Glomerular visceral epithelial cell (primary cell): Measurements from ENCODE around the gene VHLL.
A peak's percentile ranks its signal among the peaks of the same experiment; 100 is the strongest.
"Not testable (repeated sequence)": the region's sequence is repeated elsewhere in the genome, so short reads cannot be mapped to it uniquely, and the experiment has no call there.

Experiments
- DNase-seq: peaks from one replicate; pipeline ENCODE4 v3.0.0-alpha.2; 2016; ENCODE audit errors: extremely low spot score

Gene VHLL

DNA sequence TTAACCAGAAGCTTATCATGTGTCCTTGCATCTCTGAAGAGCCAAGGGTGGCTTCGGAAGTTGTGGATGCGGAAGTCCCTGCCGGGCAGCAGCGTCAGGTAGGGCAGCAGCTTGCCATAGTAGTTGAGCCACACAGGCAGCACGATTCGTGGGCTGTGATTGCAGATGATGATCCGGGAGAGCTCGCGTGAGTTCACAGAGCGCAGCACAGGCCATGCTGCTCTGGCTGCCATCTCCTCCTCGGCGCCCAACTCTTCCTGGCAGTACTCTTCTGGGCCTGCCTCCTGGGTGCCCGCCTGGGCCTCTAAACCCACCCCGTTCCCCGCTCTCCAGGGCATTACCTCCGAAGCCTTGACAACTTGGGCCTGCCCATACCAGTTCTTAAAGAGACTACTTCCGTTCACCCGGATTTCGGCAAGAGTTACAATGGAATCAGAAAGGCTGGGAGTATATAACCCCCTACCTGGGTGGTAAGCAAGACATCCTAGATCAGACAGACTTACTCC is at the start of gene VHLL:
Gene VHLL (minus strand): TSS at position 456 of the 506 bp plus-strand sequence. CDS start 118 bp downstream, at position 338.
- no peak for DNase-seq

DNA sequence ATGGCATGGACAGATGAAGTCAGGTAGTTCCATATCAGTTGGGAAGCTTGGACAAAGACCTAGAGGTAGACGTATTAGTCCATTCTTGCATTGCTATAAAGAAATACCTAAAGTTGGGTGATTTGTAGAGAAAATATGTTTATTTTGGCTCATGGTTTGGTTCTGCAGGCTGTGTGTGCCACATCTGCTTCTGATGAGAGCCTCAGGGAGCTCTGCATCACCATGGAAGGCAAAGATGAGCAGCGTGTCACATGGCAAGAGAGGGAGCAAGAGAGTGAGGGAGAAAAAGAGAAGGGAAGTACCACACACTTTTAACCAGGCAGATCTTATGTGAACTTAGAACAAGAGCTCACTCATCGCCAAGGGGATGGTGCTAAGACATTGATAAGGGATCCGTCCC is 48.2 kb upstream of the VHLL start:
- DNase-seq = no peak

DNA sequence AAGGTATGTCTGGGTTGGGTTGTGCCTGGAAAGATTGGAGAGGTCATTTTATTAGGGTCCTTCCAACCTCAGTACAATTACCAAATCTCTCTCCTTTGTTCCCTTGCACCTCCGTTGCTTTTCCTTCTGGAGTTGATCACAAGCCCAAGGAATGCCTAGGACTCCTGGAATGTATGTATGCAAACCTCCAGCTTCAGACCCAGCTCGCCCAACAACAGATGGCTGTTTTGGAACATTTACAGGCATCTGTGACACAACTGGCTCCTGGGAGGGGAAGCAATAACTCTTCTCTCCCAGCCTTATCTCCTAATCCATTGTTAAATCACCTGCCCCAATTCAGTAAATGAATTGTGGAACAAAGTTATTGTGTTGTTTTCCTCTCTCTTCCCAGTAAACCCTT is 47.5 kb upstream of the VHLL start:
- DNase-seq = no peak

DNA sequence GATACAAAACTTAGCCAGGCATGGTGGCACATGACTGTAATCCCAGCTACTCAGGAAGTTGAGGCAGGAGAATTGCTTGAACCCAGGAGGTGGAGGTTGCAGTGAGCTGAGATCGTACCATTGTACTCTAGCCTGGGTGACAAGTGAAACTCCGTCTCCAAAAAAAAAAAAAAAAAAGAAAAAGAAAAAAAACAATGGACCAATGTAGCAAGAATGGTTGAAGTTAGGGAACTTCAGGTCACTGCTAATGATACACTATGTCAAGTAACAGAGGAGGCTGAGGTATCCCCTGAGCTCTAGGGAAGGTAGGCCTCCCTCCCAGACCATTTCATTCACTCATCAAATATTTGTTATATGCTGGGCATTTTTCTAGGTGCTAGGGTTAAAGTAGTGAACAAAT is 46.9 kb upstream of the VHLL start:
- not testable (repeated sequence) for DNase-seq

DNA sequence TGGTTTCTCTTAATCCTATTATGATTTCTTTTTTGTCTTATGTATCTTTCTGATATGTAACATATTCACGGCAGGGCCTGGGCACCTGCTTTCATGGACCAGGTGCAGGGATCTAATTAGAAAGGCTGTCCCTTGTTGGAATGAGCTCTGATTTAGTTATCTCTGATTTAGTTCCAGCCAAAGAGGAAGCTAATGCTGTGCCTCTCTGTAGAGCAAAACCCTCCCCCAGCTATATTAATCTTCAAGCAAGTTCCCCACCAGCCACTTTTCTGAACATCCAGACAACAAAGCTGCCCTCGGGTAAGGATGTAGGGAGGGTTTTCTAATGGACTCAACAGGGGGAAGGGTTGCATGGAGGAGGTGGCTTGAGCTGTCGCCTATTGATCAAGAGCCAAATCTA is 45.3 kb upstream of the VHLL start:
- DNase-seq = no peak

DNA sequence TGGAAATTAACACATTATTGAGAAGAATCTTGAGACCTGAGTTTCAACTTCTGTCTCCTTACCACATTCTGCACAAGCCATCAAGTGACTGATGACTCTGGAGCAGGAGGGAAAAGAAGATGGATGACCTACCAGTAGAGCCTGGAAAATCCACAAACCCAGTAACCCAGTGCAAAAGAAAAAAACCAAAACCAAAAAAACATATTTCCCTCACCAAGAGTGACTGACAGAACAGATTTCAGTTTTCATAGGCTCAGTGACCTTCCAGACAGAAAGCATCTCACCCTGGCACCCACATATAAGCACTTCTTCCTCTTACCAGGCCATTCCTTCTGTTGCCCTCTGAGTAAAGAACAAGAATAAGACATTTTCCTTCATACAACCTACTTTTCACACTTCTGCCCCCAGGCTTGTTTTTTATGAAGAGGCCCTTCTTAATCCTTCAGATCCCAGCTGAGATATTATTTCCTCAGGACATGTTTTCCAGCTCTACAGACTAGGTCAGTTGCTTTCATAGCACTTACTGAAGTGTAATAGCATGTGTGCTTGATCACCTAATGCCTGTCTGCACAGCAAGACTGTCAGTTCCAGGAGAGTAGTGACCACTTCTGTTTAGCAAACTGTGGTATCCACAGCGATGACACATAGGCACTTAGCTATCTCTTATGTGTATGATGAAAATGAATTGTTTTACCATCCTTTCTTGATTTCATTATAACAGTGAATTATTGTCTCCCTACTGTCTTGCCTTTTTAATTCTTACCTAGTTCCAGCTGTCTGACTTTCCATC is 43.3 kb upstream of the VHLL start:
- DNase-seq = peak; percentile 15

DNA sequence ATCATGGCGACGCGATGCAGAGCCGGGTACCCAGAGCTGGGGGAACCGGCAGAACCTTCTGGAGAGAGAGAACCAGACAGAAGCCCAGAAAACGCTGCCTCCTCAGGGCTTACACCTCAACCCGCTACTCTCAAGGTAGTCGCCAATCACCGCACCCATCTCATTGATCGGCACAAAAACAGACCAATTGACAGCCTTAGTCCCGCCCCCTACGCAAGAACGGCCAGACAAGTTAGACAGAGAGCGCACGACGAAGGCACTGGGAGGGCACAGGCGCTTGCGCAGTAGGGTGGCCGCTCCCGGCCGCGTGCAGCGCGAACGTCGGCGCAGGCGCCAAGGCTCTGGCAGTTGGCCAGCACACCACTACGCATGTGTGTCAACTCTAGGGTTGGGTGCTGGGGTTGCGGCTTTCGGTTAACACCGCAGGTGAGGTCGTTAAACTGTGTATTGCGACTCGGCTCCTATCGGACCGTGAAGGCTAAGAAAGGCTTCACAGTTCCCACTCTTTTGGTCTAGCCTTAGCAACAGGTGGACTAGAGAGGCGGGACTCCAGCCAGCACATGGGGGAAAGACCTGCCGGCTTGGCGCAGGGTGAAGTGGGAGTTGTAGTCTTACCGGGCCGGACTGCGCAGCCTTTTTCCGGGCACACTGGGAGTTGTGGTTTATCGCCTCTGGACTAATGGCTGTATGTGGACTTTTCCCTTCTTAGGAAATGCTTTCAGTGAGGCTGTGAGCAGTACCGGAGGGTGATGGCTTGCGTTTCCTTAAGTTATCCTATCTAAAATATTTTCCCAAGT is 39.3 kb upstream of the VHLL start, which contains the start of the genes CCT3 and TSACC:
Gene CCT3 (minus strand): TSS at position 113 of the 797 bp plus-strand sequence. CDS start 108 bp downstream, at position 5.
Gene TSACC (plus strand): TSS at position 347 of the 797 bp plus-strand sequence. CDS start 1,232 bp downstream, outside the sequence.
- DNase-seq = peak; percentile 100

DNA sequence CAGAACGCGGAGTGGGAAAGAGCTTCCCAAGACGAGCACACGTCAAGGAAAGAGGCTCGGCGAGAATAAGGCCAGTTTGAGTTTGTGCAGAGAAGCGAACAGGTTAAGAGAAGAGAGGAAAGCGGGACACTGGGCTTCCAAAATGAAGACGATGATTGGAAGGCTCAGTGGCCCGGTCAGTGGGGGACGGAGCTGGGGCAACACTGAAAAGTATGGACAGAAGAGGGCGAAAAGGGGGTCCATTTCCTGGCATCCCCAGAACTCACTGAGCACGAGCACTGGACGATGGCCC is 38.7 kb upstream of the VHLL start:
- DNase-seq = no peak

DNA sequence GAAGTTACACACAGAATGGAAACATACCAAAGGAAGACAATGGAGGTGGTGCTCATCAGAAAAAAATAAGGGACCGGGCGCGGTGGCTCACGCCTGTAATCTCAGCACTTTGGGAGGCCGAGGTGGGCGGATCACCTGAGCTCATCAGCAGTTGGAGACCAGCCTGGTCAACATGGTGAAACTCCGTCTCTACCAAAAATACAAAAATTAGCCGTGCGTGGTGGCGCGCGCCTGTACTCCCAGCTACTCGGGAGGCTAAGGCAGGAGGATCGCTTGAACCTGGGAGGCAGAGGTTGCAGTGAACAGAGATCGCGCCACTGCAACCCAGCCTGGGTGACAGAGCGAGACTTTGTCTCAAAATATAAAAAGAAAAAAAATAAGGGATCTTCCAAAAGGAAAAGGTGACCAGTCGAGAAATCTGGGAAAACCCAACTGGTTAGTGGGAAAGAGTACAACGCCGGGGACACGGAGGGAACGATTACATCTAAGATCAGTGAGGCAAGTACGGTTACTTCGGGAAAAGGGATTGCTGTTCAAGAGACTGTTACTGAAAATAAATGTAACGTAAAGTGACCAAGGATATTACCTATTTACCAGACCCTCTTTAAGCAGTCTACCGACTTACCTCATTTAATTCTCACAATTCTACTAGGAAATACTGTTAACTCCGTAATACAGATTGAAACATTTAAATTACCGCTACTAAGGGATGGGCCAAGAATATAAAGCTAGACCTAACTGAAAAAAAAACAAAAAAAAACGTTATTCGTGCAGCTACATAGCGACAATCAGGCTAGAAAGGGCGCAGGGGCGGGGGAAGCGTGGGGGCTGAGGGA is 38.2 kb upstream of the VHLL start:
- no peak for DNase-seq

DNA sequence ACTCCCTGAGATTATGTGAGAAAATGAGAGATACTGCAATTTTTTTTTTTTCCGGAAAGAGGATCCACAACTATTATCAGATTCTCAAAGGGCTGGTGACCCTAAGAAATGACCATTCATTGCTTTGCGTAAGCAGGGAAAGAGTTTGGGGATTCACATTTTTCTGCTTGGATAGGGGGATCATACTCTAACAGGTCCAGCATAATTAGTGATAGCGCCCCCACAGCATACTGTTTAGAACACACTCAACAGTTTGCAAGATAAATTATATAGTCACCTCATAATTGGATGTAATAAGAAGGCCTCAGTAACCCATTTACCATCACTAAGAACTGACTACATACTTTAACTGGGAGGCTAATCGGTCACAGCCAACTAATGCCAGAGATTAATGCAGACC is 37.1 kb upstream of the VHLL start:
- DNase-seq = no peak

DNA sequence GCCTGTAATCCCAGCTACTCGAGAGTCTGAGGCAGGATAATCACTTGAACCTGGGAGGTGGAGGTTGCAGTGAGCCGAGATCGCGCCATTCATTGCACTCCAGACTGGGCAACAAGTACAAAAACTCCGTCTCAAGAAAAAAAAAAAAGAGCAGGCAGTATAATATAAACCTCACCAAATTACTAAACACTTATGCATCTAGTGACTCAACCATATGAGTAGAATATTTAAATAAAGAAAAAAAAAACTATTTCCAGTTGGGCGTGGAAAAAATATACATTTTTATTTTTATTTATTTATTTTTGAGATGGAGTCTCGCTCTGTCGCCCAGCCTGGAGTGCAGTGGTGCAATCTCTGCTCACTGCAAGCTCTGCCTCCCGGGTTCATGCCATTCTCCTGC is 24.1 kb upstream of the VHLL start:
- DNase-seq = not testable (repeated sequence)

DNA sequence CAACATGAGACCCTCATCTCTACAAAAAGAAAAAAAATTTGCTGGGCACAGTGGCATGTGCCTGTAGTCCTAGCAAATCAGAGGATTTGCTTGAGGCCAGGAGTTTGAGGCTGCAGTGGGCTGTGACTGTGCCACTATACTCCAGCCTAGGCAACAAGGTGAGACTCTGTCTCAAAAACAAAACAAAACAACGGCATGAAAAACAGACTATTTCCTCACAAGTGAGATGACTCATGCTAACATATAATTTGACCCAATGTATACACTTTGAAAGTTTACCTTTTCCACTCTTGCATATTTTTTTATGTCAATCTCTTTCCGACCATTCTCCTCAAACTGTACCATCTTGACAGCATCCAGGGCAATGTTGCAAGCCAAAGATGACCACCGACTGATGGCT is 21.5 kb upstream of the VHLL start:
- no peak for DNase-seq

DNA sequence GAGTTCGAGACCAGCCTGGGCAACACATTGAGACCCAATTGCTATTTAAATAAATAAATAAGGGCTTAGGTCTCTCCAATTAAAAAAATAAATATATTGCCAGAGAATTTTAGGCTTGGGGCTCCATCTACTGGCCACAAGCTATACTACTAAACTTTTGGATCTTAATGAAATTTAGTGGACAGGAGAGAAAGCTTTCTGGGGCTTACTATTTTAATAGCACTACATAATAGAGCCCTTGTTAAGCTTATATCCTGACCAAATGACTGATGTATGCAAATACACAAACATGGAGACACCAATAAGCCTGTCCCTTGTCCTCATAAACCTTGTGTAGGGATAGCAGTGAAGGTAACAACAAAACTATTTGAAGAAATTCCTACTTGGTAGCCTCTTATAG is 20.6 kb upstream of the VHLL start:
- peak; percentile 43 for DNase-seq

DNA sequence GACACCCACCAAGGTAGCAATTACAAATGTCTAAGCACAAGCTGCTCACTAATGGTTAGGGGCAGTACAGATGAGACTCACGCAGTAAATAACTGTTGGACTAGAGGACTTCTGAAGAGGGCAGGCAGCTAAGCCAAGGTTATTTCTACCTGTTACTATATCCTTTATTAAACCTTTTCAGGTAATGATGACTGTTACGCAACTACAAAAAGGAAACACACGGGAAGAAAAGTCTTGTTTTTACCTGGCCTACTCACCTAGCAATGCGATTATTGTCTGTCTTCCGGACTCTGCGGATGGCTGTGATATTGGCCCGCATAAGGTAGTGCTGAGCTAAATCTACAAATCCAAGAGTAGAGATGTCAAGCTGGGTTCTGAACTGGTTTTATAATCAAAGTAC is 17.8 kb upstream of the VHLL start:
- no peak for DNase-seq

DNA sequence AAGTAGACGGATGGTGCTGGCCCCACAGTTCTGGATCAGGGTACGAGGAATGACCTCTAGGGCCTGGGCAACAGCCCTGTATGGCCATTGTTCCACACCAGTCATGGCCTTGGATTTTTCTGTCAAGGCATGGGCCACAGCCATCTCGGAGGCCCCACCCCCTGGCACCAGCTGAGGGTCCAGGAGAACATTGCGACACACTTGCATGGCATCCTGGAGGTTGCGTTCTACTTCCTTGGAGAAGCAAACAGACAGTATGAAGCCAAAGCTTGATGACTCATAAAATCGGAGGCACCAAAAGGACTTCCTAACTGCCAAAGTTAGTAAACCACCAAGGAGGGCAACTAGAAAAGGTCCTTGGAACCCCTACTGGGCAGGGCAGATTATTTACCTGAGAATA is 11.9 kb upstream of the VHLL start:
- peak; percentile 13 for DNase-seq

DNA sequence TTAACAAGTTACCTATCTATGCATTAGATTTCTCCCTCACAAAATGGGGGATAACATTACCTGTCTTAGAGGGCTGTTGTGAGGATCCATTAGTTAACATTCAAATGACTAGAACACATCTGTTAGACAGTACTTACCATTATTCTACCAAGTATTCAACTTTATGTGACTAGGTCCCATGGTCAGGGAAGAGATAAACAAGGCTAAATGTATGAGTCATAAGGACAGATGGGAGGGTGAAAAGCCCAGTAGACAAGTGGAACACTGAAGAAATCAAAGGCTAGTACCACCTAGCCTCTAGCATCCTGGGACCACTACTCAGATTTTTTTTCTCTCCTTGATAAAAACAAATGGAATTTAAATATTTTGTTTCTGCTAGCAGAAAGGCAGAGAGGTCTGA is 9.0 kb upstream of the VHLL start:
- no peak for DNase-seq

DNA sequence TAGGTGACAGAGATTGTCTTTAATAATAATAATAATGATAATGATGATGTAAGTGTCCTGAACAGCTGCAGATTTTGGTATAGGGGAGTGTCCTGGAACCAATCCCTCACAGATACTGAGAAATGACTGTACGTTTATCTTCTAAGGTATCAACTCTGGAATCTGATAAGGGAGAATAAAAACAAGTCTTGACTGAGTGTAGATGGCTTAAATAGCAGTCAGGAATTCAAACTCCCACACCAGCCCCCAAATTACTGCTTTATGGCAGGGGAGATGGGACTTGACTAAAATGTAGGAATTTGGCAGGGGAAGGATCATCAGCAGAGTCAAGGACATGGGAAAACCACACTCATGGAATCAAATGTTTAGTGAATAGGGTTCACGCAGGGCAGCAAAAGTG is 6.1 kb upstream of the VHLL start:
- no peak for DNase-seq

DNA sequence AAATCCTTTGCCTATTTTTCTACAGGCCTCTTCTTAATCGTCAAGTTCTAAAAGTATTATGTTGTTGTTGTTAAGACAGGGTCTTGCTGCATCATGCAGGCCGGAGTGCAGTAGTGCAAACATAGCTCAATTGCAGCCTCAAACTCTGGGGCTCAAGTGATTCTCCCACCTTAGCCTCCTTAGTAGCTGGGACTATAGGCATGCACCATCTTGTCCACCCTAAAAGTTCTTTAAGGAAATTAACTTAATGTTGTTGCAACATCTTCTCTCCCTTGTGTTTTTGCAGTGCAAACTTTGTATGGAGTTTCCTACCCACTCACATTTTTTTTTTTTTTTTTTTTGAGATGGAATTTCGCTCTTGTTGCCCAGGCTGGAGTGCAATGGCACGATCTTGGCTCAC is 4.1 kb upstream of the VHLL start:
- DNase-seq = no peak

DNA sequence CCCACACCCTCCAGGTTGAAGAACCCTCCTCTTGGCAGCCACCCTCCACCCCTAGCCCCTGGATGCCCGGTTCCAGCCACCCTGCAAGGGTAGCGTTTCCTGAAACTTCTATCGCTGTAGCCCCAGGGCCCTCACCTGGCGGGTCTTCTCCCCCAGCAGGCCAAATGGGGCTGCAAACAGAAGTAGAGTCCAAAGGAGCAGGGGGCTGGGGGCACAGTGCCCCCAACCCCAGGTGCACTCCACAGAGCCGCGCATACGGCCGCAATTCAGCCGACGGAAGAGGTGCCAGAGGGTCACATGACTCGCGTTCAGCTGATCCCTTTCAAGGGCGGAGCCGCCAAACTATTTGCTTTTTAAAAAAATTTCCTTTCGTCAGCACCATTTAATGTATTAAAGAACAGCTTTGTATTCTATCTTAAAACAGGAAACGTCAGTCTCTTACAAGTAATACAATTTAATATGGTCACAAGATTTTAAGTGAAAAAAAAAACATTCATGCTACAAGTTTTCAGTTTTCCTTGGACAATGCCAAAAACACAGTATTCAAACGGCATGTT is 3.6 kb downstream of the VHLL start, which contains the start of gene GLMP:
Gene GLMP (minus strand): TSS at position 289 of the 557 bp plus-strand sequence. CDS start 34 bp downstream, at position 255.
- DNase-seq = peak; percentile 47

DNA sequence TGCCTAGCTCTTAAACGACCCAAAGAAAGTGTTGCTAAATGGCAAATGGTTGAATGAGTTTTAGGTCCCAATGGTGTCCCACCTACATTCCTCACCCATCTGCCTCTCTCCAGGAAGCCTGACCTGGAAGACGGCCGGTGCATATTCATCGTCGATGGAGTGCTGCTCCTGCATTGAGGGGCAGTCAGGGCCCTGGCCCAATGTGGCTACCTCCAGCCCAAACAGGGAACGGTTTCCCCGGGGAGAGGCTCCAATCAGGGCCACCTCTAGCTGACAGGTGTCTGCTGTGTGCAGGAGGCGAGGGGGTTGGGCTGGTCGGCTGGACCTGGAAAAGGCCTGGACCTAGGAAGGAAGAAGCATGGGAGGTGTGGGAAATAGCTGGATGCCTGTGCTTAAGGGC is 5.2 kb downstream of the VHLL start:
- no peak for DNase-seq

DNA sequence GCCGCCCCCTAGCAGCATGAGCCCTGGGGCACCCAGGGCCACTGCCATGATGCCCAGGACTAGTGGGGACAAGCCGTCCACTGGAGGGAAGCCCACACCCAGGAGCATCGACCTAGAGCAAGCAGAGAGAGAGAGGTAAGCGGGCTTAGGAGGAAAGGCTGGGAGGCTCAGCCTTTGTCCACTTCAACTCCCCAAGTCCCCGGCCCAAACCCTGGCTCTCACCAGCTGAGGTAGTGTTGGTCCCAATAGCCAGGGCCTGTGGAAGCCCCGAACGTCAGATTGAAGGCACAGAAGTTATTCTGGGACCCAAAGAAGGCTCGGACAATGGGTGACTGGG is 6.0 kb downstream of the VHLL start:
- no peak for DNase-seq
